ENCODE measurements around the gene DMD.
A peak's percentile ranks its signal among the peaks of the same experiment; 100 is the strongest.

Gene DMD

DNA sequence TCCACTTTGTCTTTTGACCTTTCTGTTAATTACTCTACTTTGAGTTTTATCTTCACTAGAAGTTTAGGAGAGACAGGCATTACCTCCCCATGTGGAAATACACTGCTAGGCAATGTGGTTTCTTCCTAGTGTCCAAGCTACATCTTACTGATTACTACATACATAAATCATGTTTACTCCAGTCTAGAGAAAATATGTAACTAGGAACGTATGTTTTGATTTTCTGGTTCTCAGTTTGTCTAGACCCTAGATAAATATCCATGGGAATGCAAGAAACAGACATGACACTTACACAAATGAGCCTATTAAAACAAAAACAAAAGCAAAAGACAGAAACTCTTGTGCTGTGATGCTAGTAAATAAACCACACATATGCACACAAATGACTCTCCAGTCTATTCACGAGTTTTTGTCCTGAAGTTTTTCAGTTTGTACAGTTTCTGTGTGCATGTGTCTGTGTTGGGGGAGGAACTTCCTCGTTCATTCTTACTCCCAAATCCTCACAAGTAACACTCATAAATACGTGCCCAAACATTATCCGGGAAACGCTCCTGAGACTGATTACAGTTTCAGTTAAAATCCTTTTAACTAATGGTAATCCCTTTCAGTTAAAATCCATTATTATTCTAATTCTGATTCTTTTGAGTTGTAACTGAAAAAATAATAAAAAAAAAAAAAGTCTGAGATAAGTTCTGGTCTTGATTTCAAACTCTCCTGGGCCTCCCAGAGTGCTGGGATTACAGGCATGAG, 1856.0 kb downstream of the DMD start:
- DNase-seq (ENCODE audit: low read depth, low spot score), result no peak

DNA sequence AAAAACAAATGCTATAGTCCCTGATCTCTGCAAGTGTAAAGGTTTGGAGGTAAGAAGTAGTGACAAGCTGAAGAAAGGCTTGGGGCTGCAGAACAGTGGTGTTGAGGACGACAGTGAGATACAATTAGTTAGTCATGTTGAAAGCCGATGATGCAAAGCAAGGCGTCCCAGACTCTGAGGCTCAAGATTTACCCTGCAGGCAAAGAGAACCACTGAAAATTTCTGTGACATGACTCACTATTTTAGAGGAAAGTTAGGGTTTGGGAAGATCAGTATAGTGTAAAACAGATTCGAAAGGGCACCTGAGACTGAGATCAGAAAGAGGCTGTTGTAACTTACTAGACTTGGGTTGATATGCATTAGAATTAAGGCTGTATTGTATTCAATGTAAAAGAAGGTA, 1858.3 kb downstream of the DMD start:
- peak; percentile 69 for DNase-seq (ENCODE audit: low read depth, low spot score)

DNA sequence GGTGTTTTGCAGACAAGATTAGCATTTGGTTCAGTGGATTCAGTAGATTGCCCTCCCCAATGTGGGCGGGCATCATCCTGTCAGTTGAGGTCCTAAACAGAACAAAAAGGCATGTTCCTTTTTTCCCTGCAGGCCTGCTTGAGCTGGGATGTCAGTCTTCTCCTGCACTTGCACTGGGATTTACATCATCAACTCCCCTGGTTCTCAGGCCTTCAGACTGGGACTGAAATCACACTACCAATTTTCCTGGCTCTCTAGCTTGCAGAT, 1860.6 kb downstream of the DMD start:
- no peak for DNase-seq (ENCODE audit: low read depth, low spot score)

DNA sequence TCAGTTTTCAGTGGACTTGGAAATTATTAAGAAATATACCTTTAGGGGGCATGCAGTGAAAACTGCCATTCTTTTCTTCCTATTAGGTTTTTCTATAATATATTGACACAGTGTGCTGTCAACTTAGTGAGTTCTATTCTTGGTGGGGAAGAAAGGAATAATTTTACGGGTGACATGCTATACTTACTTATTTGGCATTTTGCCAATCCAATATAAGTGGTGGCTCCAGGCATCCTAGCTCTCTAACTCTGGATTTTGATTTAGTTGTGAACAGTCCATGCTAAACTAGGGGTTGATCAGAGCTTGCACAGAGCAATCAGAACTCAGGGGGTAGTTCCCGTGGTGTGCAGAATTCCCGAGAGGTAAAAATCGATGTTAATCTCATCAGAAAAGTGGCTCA, 1861.8 kb downstream of the DMD start:
- DNase-seq (ENCODE audit: low read depth, low spot score), result no peak

DNA sequence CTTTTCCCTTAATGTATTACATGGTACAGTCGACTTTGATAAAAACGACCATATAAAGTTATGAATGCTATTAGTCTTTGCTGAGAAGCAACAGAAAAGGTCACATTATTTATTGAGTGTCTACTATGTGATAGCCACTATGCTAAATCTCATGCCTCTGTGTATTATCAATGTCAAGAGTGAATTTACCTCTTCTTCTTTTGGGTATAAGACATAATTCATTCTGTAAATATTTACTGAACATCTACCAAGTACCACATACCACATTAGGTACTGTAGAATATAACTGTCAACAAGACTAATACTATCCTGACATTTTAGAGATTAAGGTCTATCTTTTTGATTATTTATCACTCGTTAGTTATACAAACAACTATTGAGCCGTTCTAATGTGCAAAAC, 1870.8 kb downstream of the DMD start:
- DNase-seq (ENCODE audit: low read depth, low spot score), result no peak

DNA sequence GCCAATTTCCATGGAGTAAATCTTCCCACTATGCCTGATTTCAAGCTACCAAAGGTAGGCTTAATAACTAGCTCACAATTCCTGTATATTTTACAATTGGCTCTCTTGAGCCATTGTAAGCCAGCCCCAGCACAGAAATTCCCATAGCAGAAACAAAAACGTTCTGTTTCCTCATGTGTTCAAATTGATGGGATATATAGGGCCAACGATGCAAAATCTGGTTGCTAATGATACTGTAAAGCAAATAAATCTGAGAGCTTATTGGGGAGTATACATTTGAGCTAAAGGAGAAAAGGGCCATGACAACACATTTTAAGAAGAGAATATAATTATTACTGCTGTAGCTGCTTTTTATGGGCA, 1872.4 kb downstream of the DMD start:
- no peak for DNase-seq (ENCODE audit: low read depth, low spot score)

DNA sequence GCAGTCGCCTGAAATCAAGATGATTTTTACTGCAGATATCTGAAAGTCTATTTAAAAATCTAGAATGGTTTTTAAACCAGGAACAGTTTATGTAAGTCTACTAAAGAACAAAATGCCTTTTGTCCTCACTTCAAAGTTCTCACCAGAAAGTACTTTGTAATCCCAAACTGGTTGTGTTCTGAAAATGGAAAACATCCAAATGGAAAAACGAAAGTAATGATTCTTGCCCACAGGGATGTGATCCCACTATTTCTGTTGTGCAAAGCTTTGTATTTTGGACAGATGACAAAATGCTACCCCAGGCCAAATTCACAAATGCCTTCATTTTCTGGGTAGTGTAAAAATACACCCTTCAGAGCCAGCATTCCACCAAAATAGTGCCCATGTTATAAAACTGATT, 1874.0 kb downstream of the DMD start:
- peak; percentile 29 for DNase-seq (ENCODE audit: low read depth, low spot score)

DNA sequence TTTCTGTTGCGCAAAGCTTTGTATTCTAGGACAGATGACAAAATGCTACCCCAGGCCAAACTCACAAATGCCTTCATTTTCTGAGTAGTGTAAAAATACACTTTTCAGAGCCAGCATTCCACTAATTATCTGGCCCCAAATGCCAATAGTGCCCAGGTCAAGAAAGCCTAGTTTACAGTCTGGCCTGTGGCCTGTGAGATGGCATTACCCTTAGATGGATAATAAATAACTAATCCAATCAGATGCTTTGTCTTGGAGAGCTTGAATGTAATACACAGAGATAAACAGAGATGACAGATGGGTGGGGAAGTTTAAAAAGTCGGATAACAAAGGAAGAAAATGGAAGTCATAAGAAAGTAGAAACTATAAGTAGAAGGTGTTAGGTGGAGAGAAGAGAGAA, 1874.9 kb downstream of the DMD start:
- no peak for DNase-seq (ENCODE audit: low read depth, low spot score)

DNA sequence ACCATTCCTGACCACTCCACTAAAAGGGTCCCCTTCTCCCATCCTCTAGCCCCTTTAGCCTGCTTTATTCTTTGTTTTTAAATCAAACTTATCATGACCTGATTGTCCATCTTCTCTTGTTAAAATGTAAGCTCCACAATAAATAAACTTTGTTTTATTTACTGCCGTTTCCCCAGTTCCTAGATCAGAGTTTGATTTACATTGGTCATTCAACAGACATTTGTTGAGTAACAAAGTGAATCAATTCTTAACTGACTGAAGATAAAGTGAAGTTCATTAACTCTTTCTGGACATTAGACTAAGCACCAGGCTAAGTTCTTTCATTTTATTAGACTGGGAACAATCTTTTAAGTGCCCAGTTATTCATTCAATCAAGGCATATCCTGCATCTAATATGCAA, 1876.4 kb downstream of the DMD start:
- no peak for DNase-seq (ENCODE audit: low read depth, low spot score)

DNA sequence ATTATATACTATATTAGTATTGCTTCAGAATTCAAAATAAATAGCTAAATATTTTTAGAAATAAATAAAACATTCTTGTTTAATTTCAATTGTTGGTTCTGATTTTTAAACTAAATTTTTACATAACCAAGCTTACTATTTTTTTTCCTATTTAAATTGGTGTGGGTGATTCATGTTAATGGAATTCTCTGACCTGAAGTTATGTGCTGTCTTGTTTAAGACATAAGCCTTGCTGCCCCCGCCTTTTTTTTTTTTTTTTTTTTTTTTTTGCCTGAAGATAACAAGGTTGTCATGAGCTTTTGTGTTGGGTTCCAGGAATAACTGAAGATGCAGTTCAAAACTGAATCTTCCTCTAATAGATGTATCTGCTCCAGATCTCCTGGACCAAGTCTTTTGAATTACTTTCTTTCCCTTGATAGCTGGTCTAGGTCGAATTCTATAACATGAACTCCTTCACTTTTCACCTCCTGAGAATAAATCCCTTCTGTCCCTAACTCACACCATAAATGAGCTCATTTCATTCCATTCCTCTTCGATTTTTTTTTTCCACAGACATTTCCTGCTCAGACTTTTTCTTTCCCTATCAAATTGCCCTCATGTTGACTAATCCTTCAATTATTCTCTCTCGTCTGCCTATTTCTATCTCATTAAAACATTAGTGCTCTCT, 1878.1 kb downstream of the DMD start:
- peak; percentile 62 for DNase-seq (ENCODE audit: low read depth, low spot score)

DNA sequence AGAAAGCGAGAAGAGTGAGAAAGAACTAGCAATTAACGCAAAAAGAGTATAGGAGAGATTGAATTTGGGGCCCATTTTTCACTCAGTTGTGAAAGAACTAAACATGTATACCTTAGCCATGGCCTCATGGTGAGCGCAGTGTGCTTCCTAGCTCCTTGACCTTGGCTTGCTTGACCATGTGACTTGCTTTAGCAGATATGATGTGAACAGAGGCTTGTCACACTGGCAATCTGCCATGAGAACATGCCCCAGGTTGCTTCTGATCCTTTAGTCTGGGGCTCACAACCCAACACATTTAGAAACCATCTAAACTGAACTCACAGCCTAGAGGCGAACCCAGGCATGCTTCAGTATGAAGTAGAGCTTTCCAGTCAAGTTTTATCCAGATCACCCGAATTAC, 1879.4 kb downstream of the DMD start:
- DNase-seq (ENCODE audit: low read depth, low spot score), result no peak

DNA sequence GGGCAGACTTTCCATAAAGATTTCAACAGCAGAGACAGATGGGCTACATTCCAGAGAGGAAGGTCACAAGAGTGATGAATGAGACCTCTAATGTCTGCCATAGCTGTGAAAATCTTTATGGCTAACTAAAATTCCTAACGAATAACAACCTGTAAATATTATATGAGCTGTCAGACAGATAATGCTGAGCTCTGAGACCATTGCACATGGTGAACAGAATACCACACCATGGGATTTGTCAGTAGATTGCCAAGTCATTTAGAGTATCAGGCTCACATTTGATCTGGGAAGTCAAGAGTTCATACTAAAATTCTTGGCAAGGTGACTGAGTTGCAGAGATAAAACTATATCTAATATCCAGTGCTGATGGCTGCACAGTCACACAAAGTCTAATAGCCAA, 1880.3 kb downstream of the DMD start:
- DNase-seq (ENCODE audit: low read depth, low spot score), result no peak

DNA sequence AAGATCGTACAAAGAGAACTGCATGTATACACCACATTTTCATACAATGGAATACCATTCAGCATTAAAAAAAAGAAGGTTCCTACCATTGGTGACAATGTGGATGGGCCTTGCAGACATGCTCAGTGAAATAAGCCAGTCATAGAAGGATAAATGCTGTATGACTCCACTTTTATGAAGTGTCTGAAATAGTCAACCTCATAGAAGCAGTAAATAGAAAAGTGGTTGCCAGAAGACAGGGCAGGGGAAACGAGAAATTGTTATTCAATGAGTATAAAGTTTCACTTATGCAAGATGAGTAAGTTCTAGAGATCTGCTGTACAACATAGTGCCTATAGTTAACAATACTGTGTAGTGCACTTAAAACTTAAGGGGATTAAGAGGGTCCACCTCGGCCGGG, 1882.1 kb downstream of the DMD start:
- DNase-seq (ENCODE audit: low read depth, low spot score), result no peak

DNA sequence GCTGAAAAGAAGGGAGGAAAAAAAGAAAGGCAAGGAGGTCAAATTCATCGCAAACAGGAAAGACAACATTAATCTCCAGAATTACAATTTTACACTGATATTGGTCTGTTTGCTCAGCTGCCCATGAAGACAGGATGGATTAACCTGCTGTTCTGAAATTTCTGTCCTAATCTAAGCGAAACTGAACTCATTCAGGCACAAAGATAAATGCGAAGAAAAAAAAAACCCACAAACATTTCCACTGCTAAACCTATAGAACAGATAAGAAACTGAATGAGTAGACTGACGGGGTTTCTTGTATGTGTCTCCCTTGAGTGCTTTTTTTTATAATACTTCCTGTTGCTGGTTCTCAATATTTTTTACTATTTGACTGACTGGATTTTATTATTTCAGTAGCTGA, 1887.7 kb downstream of the DMD start:
- DNase-seq (ENCODE audit: low read depth, low spot score), result no peak

DNA sequence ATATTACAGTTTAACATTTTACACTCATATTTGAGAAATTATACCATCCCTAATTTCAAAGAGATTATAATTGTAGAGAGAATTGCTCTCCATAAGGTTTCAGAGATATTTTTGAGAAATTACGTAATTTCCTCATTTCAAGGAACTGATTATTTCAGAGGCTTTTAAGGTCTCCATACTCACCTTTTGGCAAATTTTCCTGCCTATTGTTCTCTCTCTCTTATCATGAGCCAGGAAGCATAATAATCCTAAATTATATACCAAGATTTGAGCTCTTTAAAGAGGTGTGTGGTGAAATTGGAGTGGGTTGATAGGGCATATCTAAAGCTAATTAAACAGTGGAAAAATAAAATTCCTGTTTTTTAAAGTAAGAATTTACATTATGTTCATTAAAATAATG, 1890.6 kb downstream of the DMD start:
- DNase-seq (ENCODE audit: low read depth, low spot score), result no peak

DNA sequence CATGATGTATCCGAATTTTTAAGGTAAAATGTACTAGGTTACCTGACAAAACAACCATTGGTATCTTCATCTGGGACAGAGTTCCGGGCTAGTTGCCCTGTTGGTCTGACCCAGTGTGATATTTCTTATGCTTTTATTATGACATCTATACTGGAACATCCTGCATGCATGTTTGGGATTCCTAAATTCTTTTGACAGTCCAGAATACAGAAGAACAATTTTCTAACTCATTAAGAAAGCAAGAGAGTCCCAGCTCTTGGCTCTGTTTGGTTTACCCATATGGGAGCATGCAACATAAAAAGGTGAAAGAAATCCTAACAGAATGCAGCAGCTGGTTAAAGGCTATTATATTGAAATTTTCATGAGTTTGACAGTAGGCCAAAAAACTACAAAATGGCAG, 1891.8 kb downstream of the DMD start:
- DNase-seq (ENCODE audit: low read depth, low spot score), result no peak

DNA sequence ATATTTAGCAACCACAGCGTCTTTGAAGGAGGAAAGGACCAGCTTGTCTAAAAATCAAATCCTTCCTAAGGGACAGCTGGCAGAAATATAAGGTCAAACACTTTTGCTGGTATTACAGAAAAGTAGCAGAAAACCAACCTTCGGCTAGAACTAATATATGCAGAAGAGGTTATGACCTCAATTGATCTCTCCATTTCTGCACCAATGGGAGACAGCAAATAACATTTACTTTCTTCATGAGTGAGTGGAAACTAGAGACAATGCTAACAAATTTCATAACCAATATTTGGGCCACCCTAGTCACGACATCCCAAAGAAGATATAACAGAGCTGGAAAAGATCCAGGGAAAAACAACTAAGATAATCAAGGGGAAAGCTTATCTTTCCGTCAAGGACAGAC, 1892.5 kb downstream of the DMD start:
- no peak for DNase-seq (ENCODE audit: low read depth, low spot score)

DNA sequence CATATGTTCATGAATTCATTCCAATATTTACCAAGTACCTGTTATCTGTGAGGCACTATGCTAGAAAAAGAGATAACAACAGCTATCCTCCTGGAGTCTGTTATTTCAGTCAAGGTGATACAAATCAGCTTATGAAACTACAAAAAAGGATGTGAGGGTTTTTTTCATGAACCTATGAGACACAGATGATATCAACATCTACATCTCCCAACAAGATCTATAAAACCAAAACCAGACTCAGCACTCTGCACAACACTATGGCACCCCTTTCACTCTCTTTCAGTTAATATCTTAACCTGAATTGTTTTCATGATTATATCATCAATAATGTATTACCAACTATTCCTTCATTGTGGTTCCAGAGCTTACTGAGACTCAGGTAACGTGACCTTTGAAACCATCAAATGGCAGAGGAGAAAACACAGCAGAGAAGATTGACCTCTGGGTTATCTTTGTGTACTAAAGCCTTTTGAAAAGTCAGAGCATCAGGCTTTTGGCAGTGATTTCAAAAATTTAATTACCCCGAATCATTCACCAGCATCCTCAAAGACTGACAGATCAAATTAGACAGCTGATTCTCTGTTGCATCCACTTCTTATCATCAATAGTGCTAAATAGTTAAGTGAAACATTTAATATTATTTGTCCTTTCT, 1894.9 kb downstream of the DMD start:
- no peak for DNase-seq (ENCODE audit: low read depth, low spot score)

DNA sequence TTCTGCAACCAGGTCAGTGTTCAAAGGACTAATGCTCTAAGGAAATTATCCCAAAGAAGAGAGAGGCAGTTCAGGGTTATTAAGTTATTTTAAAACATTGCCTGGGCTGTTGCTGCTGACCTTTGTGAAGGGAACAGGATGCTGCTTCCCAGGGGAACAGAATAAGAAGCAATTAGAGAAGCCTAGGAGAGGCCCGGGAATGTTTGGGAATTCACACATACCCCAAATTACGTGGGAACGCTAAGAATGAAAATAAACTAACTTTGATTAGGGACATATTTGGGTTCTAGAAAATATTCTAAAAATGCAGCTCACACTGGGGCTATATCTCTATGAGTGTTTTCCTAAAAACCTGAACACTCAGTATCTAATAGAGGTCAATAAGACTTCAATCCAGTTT, 1896.4 kb downstream of the DMD start:
- DNase-seq (ENCODE audit: low read depth, low spot score), result peak; percentile 48

DNA sequence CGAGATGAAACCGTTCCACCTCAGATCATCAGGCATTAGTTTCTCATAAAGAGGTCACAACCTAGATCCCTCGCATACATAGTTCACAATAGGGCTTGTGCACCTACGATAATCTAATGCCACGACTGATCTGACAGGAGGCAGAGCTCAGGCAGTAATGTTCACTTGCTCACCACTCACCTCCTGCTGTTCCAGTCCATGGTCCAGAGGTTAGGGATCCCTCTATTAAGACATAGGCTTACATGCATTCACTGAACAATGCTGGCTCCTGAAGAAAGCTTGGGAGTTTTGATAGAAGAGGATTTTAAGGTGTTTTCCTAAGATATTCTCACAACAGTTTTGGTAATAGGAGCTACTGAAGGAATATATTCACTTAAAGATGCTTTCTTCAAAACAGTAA, 1903.4 kb downstream of the DMD start:
- DNase-seq (ENCODE audit: low read depth, low spot score), result no peak

DNA sequence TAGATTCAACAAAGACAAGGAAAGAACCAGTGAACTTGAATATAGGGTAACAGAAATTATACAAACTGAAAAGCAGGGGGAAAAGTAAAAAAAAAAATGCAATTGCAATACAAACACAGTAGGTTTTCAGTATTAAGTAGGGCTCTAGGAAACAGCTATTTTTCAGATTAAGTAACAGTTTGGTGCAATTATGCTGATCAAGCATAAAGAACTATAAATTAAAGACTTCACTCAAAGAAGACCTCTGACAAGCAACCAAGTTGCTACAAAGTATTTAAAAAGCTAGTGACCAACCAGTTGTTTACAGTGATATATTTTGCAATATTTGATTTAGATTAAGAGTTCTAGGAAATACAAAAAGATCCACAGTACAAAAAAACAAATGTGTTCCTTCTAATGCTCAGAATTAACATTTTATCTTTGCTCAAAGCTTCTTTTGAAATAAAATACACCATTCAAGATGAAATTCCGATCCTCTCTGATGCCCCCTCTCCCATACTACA, 1908.7 kb downstream of the DMD start:
- no peak for DNase-seq (ENCODE audit: low read depth, low spot score)

DNA sequence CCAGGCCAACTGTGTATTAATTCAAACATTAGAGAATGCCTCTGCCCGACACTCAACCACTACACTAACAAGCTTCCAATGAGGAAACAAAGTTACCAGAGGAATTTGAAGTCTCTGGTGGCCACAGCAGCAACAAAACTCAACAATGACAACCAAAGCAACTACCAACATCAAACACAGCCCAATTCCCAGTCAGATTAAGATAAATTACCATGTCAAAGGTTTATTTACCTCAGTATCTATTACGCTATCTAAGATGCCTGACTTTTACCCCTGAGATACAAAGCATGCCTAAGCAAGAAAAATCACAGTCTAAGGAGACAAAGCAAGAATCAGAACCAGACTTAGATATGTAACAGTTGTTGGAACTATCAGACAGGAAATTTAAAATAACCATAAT, 1909.4 kb downstream of the DMD start:
- no peak for DNase-seq (ENCODE audit: low read depth, low spot score)

DNA sequence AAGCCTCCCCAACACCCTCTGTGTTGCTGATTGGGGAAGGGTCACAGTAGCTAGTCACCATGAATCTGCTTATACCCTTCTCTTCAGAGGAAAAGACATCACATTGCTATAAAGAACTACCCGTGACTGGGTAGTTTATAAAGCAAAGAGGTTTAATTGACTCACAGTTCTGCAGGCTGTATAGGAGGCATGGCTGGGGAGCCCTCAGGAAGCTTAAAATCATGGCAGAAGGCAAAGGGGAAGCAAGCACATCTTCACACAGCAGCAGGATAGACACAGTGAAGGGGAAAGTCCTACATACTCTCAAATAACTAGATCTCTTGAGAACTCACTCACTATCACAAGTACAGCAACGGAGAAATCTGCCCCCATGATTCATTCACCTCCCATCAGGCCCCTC, 1910.1 kb downstream of the DMD start:
- DNase-seq (ENCODE audit: low read depth, low spot score), result no peak
